H9 (cell line): ENCODE data around the gene SULF2. TPM values are rescaled to one million over a fixed set of nuclear protein-coding genes. Genes with fewer than 3 reads are reported as not detected.

Source experiments
- DNase-seq: peaks from one replicate; pipeline ENCODE4 v3.0.0-alpha.2; 2017
- H2AFZ ChIP-seq: one replicate; pipeline ENCODE4 v1.6.1; 2013; ENCODE audit warnings: mild to moderate bottlenecking, low read length, control low read depth, moderate library complexity
- H2AK5ac ChIP-seq: 2 replicates; pipeline ENCODE4 v1.6.1; 2013; ENCODE audit warnings: low read length, control low read depth, mixed read lengths; ENCODE audit not compliant: insufficient read length
- H2BK120ac ChIP-seq: one replicate; pipeline ENCODE4 v1.6.1; 2013; ENCODE audit warnings: low read depth, mild to moderate bottlenecking, low read length, control low read depth, inconsistent platforms; ENCODE audit not compliant: poor library complexity, severe bottlenecking
- H2BK12ac ChIP-seq: 2 replicates; pipeline ENCODE4 v1.6.1; 2013; ENCODE audit warnings: low read length, control low read depth, mixed read lengths, low read depth; ENCODE audit not compliant: insufficient read length
- H2BK15ac ChIP-seq: 2 replicates; pipeline ENCODE4 v1.6.1; 2013; ENCODE audit warnings: low read depth, low read length, control low read depth
- H2BK20ac ChIP-seq: one replicate; pipeline ENCODE4 v1.6.1; 2013; ENCODE audit warnings: low read depth, mild to moderate bottlenecking, low read length, control low read depth, inconsistent platforms; ENCODE audit not compliant: poor library complexity, severe bottlenecking
- H2BK5ac ChIP-seq: 2 replicates; pipeline ENCODE4 v1.6.1; 2013; ENCODE audit warnings: low read length, control low read depth, mixed read lengths; ENCODE audit not compliant: insufficient read length
- H3K14ac ChIP-seq: 2 replicates; pipeline ENCODE4 v1.6.1; 2013; ENCODE audit warnings: low read length, control low read depth; ENCODE audit not compliant: insufficient read depth
- H3K18ac ChIP-seq: 2 replicates; pipeline ENCODE4 v1.6.1; 2013; ENCODE audit warnings: low read depth, mild to moderate bottlenecking, mixed read lengths, low read length, control low read depth; ENCODE audit not compliant: insufficient read length
- H3K23ac ChIP-seq: 2 replicates; pipeline ENCODE4 v1.6.1; 2013; ENCODE audit warnings: low read length, control low read depth, mixed read lengths, low read depth; ENCODE audit not compliant: insufficient read length
- H3K23me2 ChIP-seq: 2 replicates; pipeline ENCODE4 v1.6.1; 2013; ENCODE audit warnings: low read depth, mild to moderate bottlenecking, mixed read lengths, low read length, control low read depth; ENCODE audit not compliant: insufficient read length, poor library complexity, severe bottlenecking
- H3K27ac ChIP-seq: 2 replicates; pipeline ENCODE4 v1.5.1; 2013; ENCODE audit warnings: low read length, control low read depth, mixed read lengths, low read depth; ENCODE audit not compliant: insufficient read length
- H3K27me3 ChIP-seq: 2 replicates; pipeline ENCODE4 v1.6.1; 2013; ENCODE audit warnings: low read length, control low read depth, inconsistent platforms; ENCODE audit not compliant: insufficient read depth
- H3K4ac ChIP-seq: 2 replicates; pipeline ENCODE4 v1.6.1; 2013; ENCODE audit warnings: low read depth, mild to moderate bottlenecking, control low read depth, inconsistent platforms, low read length, moderate library complexity
- H3K4me1 ChIP-seq: 2 replicates; pipeline ENCODE4 v1.6.1; 2013; ENCODE audit warnings: low read length, control low read depth, inconsistent platforms; ENCODE audit not compliant: insufficient read depth
- H3K4me2 ChIP-seq: 2 replicates; pipeline ENCODE4 v1.6.1; 2013; ENCODE audit warnings: low read length, control low read depth, mixed read lengths; ENCODE audit not compliant: insufficient read length, insufficient read depth
- H3K56ac ChIP-seq: 2 replicates; pipeline ENCODE4 v1.6.1; 2013; ENCODE audit warnings: low read depth, mild to moderate bottlenecking, mixed read lengths, low read length, control low read depth; ENCODE audit not compliant: insufficient read length
- H3K79me1 ChIP-seq: 2 replicates; pipeline ENCODE4 v1.6.1; 2013; ENCODE audit warnings: low read depth, mild to moderate bottlenecking, moderate library complexity, low read length, control low read depth, inconsistent platforms; ENCODE audit not compliant: insufficient read depth, poor library complexity, severe bottlenecking
- H3K79me2 ChIP-seq: 2 replicates; pipeline ENCODE4 v1.6.1; 2013; ENCODE audit warnings: low read length, control low read depth, inconsistent platforms; ENCODE audit not compliant: insufficient read depth
- H3K9ac ChIP-seq: 2 replicates; pipeline ENCODE4 v1.6.1; 2013; ENCODE audit warnings: low read length, control low read depth, mixed read lengths; ENCODE audit not compliant: insufficient read length; ENCODE audit errors: extremely low read depth
- H3K9me3 ChIP-seq: one replicate; pipeline ENCODE4 v1.6.1; 2013; ENCODE audit warnings: low read depth, low read length, inconsistent platforms; ENCODE audit not compliant: control insufficient read depth
- H3T11ph ChIP-seq: one replicate; pipeline ENCODE4 v1.6.1; 2013; ENCODE audit warnings: mild to moderate bottlenecking, low read length, control low read depth, inconsistent platforms
- H4K20me1 ChIP-seq: one replicate; pipeline ENCODE4 v1.6.1; 2013; ENCODE audit not compliant: control insufficient read depth, insufficient read length, insufficient read depth
- H4K5ac ChIP-seq: 2 replicates; pipeline ENCODE4 v1.6.1; 2013; ENCODE audit warnings: low read depth, mild to moderate bottlenecking, mixed read lengths, low read length, control low read depth; ENCODE audit not compliant: insufficient read length
- H4K8ac ChIP-seq: replicated peaks from 2 replicates; pipeline ENCODE4 v1.6.1; 2013; ENCODE audit warnings: low read length, control low read depth, mixed read lengths, low read depth; ENCODE audit not compliant: insufficient read length
- H4K91ac ChIP-seq: 2 replicates; pipeline ENCODE4 v1.6.1; 2013; ENCODE audit warnings: low read depth, mild to moderate bottlenecking, moderate library complexity, mixed read lengths, low read length, control low read depth; ENCODE audit not compliant: insufficient read length
- H3K27ac Mint-ChIP-seq, 3 experiments: 2 replicates in 2 of 3; 3 replicates in 1 of 3; pipeline ENCODE4 v1.8.0; 2020 to 2021; ENCODE audit warnings: mixed read lengths in 3 of 3, mild to moderate bottlenecking in 1 of 3, moderate library complexity in 1 of 3
- H3K27me3 Mint-ChIP-seq: 2 replicates; pipeline ENCODE4 v1.8.0; 2021; ENCODE audit warnings: low read depth, mild to moderate bottlenecking, moderate library complexity, mixed read lengths
- H3K36me3 Mint-ChIP-seq, 3 experiments: 2 replicates in 2 of 3; 3 replicates in 1 of 3; pipeline ENCODE4 v1.8.0; 2020 to 2021; ENCODE audit warnings: low read depth in 3 of 3, mixed read lengths in 3 of 3; ENCODE audit not compliant: insufficient read depth in 1 of 3
- H3K4me1 Mint-ChIP-seq, 2 experiments: 2 replicates each; pipeline ENCODE4 v1.8.0; 2020; ENCODE audit warnings: mixed read lengths in 2 of 2
- H3K4me3 Mint-ChIP-seq, 2 experiments: 2 replicates in 1 of 2; 3 replicates in 1 of 2; pipeline ENCODE4 v1.8.0; 2020 to 2021; ENCODE audit warnings: mild to moderate bottlenecking in 2 of 2, mixed read lengths in 2 of 2, moderate library complexity in 1 of 2
- H3K9me3 Mint-ChIP-seq, 2 experiments: 2 replicates in 1 of 2; 3 replicates in 1 of 2; pipeline ENCODE4 v1.8.0; 2020; ENCODE audit warnings: mild to moderate bottlenecking in 2 of 2, mixed read lengths in 2 of 2, moderate library complexity in 1 of 2
- WGBS: extraction: QIAGEN DNeasy Blood & Tissue Kit; methylation state at CpG from one replicate; pipeline ENCODE4 v1.1.7; 2013; ENCODE audit warnings: missing lambda C conversion rate, low lambda C conversion rate, mixed read lengths; ENCODE audit not compliant: insufficient read length; ENCODE audit errors: extremely low coverage; 5-methylcytosine and 5-hydroxymethylcytosine counted together
- total RNA-seq: library from RNA; stranded (reverse); gene quantifications from 2 replicates; pipeline ENCODE4 v1.2.1, GENCODE V29; 2021
- TF ChIP-seq, protein P1 (sequence below): fragments of 200-600 bp; sonication (generic); conservative IDR thresholded peaks from 3 replicates; pipeline ENCODE4 v1.8.0; 2021; ENCODE audit warnings: antibody characterized with exemption, mild to moderate bottlenecking

SULF2 gene
- total RNA-seq, 1 experiment from 2014 or later = 31.2 TPM

DNA sequence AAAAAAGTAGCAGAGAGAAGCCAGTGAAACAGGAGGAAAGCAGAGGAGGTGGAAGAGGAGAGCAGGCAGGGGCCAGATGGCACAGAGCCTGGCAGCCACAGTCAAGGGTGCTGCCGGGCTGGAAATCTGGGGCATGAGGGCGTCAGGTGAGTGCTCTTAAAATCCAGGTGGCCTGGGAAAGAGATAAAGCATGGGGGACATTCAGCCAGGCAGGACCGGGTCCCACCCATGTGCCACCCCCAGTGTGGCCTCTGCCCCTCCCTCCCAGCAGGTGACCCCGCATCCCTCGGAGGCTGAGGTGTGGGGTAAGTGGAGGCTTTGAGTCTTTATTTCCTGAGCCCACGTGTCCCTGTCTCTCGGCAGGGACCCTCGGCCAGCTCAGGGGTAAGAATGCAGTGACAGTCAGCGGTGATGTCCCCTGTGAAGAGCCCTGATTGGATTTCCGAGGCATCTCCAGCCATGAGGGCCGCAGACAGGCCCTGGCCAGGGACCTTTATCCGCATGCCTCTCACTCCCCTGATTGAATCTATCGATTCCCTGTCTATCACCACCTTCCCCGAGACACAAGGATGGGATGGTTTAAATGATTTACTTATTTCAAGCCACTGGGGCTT lies 33.8 kb upstream of the SULF2 start:
- Histone ChIP-seq H3K56ac (no peak overlapping the region), H3K4ac (no peak overlapping the region), H4K8ac (no peak overlapping the region), H2BK5ac (no peak overlapping the region), H3K9me3 (no peaks in the 10 kb centered on the region), H4K20me1 (no peaks in the 10 kb centered on the region), H3T11ph (no peak overlapping the region), H3K79me1 (no peaks in the 10 kb centered on the region), H3K23me2 (no peaks in the 10 kb centered on the region), H2BK15ac (no peak overlapping the region), H2BK120ac (no peak overlapping the region), H4K5ac (no peak overlapping the region), H3K23ac (no peak overlapping the region), H2AFZ (no peak overlapping the region), H3K9ac (no peak overlapping the region), H3K79me2 (no peaks in the 10 kb centered on the region), H3K4me2 (no peak overlapping the region), H3K4me1 (no peaks in the 10 kb centered on the region), H2BK20ac (no peak overlapping the region), H2BK12ac (no peak overlapping the region), H3K27me3 (no peaks in the 10 kb centered on the region), H3K27ac (no peak overlapping the region), H3K18ac (no peak overlapping the region), H3K14ac (no peak overlapping the region; the same call in 1 of the 2 replicates), H4K91ac (no peak overlapping the region), H2AK5ac (no peak overlapping the region)
- Mint-ChIP-seq H3K27me3 (peaks cover 16% of the 10 kb centered on the region), H3K9me3 (peaks cover 0 to 4% of the 10 kb centered on the region in 2 experiments; a peak in 3 of 5 replicates), H3K4me1 (peaks cover 5 to 13% of the 10 kb centered on the region in 2 experiments), H3K27ac (no peak overlapping the region), H3K36me3 (no peaks in the 10 kb centered on the region), H3K4me3 (no peak overlapping the region)
- DNase-seq = no peak
- TF ChIP-seq, protein P1, sequence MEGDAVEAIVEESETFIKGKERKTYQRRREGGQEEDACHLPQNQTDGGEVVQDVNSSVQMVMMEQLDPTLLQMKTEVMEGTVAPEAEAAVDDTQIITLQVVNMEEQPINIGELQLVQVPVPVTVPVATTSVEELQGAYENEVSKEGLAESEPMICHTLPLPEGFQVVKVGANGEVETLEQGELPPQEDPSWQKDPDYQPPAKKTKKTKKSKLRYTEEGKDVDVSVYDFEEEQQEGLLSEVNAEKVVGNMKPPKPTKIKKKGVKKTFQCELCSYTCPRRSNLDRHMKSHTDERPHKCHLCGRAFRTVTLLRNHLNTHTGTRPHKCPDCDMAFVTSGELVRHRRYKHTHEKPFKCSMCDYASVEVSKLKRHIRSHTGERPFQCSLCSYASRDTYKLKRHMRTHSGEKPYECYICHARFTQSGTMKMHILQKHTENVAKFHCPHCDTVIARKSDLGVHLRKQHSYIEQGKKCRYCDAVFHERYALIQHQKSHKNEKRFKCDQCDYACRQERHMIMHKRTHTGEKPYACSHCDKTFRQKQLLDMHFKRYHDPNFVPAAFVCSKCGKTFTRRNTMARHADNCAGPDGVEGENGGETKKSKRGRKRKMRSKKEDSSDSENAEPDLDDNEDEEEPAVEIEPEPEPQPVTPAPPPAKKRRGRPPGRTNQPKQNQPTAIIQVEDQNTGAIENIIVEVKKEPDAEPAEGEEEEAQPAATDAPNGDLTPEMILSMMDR = no peak
- no CpG with 5 or more reads among the region's 14 CpGs for WGBS
